ENCODE data around the gene PARD6G. TPM values are rescaled to one million over a fixed set of nuclear protein-coding genes. Genes with fewer than 3 reads are reported as not detected.

Gene PARD6G
- polyA plus RNA-seq, 1 of the 3 experiments (the other 2 are of a cell fraction), result 4.3 TPM

GRCh38 chr18:80197528-80197927 is 49.8 kb downstream of the PARD6G start (continued):
- TF ChIP-seq, protein P1, sequence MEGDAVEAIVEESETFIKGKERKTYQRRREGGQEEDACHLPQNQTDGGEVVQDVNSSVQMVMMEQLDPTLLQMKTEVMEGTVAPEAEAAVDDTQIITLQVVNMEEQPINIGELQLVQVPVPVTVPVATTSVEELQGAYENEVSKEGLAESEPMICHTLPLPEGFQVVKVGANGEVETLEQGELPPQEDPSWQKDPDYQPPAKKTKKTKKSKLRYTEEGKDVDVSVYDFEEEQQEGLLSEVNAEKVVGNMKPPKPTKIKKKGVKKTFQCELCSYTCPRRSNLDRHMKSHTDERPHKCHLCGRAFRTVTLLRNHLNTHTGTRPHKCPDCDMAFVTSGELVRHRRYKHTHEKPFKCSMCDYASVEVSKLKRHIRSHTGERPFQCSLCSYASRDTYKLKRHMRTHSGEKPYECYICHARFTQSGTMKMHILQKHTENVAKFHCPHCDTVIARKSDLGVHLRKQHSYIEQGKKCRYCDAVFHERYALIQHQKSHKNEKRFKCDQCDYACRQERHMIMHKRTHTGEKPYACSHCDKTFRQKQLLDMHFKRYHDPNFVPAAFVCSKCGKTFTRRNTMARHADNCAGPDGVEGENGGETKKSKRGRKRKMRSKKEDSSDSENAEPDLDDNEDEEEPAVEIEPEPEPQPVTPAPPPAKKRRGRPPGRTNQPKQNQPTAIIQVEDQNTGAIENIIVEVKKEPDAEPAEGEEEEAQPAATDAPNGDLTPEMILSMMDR (IDR thresholded peaks at IDR 0.05), result no peak
- TF ChIP-seq, protein P2, sequence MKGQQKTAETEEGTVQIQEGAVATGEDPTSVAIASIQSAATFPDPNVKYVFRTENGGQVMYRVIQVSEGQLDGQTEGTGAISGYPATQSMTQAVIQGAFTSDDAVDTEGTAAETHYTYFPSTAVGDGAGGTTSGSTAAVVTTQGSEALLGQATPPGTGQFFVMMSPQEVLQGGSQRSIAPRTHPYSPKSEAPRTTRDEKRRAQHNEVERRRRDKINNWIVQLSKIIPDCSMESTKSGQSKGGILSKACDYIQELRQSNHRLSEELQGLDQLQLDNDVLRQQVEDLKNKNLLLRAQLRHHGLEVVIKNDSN (IDR thresholded peaks at IDR 0.05; ENCODE audit: borderline replicate concordance, low read depth), result no peak

DNA sequence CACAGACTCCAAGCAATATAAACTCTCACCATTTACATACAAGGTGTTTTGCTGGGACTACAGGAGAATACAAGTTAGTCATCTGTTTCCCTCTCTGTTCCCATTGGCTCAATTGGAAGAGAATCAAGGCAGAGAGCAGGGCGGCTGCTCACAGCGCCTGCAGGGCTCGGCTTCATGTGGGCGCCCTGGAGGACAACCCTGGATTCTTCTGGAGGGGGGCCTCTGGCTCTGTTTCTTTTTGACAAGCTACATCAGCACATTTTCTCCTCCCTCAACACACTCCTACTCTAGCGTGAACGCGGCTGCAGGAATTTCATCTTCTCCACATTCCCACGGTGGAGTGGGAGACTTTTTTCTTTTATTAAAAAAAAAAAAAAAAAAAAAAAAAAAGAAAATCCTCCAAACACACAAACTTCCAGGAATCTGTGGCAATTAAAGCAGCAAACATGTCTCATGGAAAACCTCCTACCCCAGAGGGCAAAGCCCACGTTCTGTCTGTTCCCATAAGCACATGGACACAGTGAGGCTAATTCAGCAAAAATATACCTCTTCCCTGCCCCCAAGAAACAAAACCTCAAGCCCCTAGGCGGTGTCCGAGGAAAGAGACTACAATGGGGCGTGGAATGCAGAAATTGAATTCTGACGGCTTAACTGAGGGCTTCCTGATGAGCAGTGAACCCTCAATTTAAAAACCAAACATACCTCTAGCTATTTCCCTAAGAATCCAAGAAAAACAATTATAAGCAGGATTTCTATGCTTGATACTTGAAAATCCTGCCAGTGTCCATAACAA is 50.6 kb downstream of the PARD6G start:
- Histone ChIP-seq H3K4me3 (ENCODE audit: low read depth in 2 of 2, low read length in 1 of 2) (no peak overlapping the region), H3K4me1 (ENCODE audit: control insufficient read depth in 1 of 2, insufficient read depth in 2 of 2, low read depth in 1 of 2, low read length in 1 of 2) (peaks cover 0 to 8% of the 10 kb centered on the region in 2 experiments; a peak in 1 of 4 replicates), H4K20me1 (ENCODE audit: insufficient read depth) (no peaks in the 10 kb centered on the region), H3K27me3 (ENCODE audit: insufficient read depth) (no peaks in the 10 kb centered on the region), H3K9me3 (no peaks in the 10 kb centered on the region), H3K9me2 (no peaks in the 10 kb centered on the region), H3K9ac (no peak overlapping the region), H3K36me3 (replicated peaks in 1 of 2; ENCODE audit: control insufficient read depth in 1 of 2, insufficient read depth in 2 of 2, low read length in 1 of 2) (no peaks in the 10 kb centered on the region), H3F3A (replicated peaks; ENCODE audit: insufficient read depth) (no peaks in the 10 kb centered on the region), H2AFZ (ENCODE audit: low read depth) (no peak overlapping the region), H3K27ac (ENCODE audit: low read depth in 2 of 2, low read length in 1 of 2) (no peak overlapping the region), H3K79me2 (ENCODE audit: insufficient read depth) (no peaks in the 10 kb centered on the region), H3K4me2 (no peak overlapping the region)
- POLR2A ChIA-PET, result no interaction called here
- CTCF ChIA-PET, result interaction anchor here (1.2 to 1.7 kb wide), 2 partner anchors 9 to 47 kb away, joined by 4 to 6 read pairs; no protein-coding TSS in a partner anchor
- DNase-seq, result no peak
- TF ChIP-seq EZH2phosphoT487 (IDR thresholded peaks at IDR 0.05; ENCODE audit: borderline replicate concordance, low read depth) (no peak), MEF2A (IDR thresholded peaks at IDR 0.05; ENCODE audit: borderline replicate concordance, low read depth) (no peak)
- TF ChIP-seq, protein P2 (IDR thresholded peaks at IDR 0.05; ENCODE audit: borderline replicate concordance, low read depth), result no peak
- WGBS (ENCODE audit: low lambda C conversion rate), result 92% methylated on average over 13 of the region's 13 CpGs

DNA sequence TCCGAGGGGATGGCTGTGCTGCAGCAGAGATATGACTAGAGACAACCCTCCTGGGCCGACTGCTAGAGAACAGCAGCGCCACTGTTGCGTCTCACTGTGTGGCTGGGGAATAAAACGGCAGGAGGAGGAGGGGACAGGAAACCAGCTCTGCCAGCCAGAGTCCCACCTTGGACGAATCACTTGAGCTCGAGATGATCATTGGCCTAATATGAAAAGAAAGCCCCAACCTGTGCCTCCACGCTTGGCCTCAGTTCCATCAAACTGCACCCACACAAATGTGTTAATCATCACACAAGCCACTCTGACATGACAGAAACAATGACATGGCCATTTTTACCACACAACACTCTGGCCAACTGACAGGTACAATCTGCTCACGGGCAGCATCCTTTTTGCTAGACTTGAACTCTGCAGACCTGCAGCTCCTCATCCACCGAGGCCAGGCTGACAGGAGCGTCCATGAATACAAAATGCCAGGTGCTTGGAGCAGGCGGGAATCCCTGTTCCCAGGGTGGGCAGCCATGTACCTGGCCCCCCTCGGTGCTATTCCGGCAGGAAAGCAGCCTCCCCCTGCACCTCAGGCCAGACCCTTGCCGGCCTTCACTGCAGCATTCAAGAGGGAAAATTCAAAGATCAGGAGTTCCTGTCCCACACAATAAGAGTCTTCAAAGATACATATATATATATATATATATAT is 52.3 kb downstream of the PARD6G start:
- Histone ChIP-seq H3K27me3 (ENCODE audit: insufficient read depth) (no peaks in the 10 kb centered on the region), H3F3A (replicated peaks; ENCODE audit: insufficient read depth) (no peaks in the 10 kb centered on the region), H3K9ac (no peak overlapping the region), H3K79me2 (ENCODE audit: insufficient read depth) (no peaks in the 10 kb centered on the region), H3K27ac (ENCODE audit: low read depth in 2 of 2, low read length in 1 of 2) (no peak overlapping the region), H3K4me1 (ENCODE audit: control insufficient read depth in 1 of 2, insufficient read depth in 2 of 2, low read depth in 1 of 2, low read length in 1 of 2) (no peaks in the 10 kb centered on the region; a peak in 1 of 4 replicates), H4K20me1 (ENCODE audit: insufficient read depth) (no peaks in the 10 kb centered on the region), H3K4me3 (ENCODE audit: low read depth in 2 of 2, low read length in 1 of 2) (no peak overlapping the region), H3K36me3 (replicated peaks in 1 of 2; ENCODE audit: control insufficient read depth in 1 of 2, insufficient read depth in 2 of 2, low read length in 1 of 2) (no peaks in the 10 kb centered on the region), H3K4me2 (no peak overlapping the region), H2AFZ (ENCODE audit: low read depth) (no peak overlapping the region), H3K9me2 (no peaks in the 10 kb centered on the region), H3K9me3 (no peaks in the 10 kb centered on the region)
- POLR2A ChIA-PET, result no interaction called here
- CTCF ChIA-PET, result interaction anchor here (1.2 kb wide), 1 partner anchor 63 kb away, joined by 3 read pairs; no protein-coding TSS in a partner anchor
- no peak for TF ChIP-seq RXRA (IDR thresholded peaks at IDR 0.05; ENCODE audit: borderline replicate concordance, low read depth)
- 77% methylated on average over 9 of the region's 15 CpGs for WGBS (ENCODE audit: low lambda C conversion rate)
- DNase-seq, result no peak

All from SK-N-SH (cell line).